T-cell (primary cell): ENCODE results near the gene TBL1XR1. TPM values are rescaled to one million over a fixed set of nuclear protein-coding genes. Genes with fewer than 3 reads are reported as not detected.

Experiments
- ATAC-seq, 4 experiments: fragments of 200-7000 bp in 3 of 4; fragments of 150-1000 bp in 1 of 4; cut with Tn5 transposase; replicated peaks in 1 of 4; 1 replicate in 3 of 4; 2 replicates in 1 of 4; pipeline ENCODE4 v1.10.0; 2021; ENCODE audit warnings: moderate library complexity in 3 of 4, mild to moderate bottlenecking in 2 of 4, moderate number of reproducible peaks in 1 of 4
- CTCF ChIA-PET, 2 donors: fragments of 300-600 bp; sonication (Branson Sonifier 250); formaldehyde crosslinking; loops; one replicate each; lab custom pipeline; 2022; ENCODE audit warnings: antibody characterized with exemption in 2 of 2; lab: Charles Lee
- POLR2A ChIA-PET, 2 donors: fragments of 300-600 bp; sonication (Branson Sonifier 250); formaldehyde crosslinking; loops; one replicate each; lab custom pipeline; 2022; ENCODE audit warnings: antibody characterized with exemption in 2 of 2; lab: Charles Lee
- DNase-seq, 35 experiments: peaks; one replicate each; pipeline versions ENCODE4 v3.0.0 to v3.0.0-alpha.2; 2013 to 2023
- H3K27ac ChIP-seq: one replicate; pipeline ENCODE4 v1.5.1; 2013; ENCODE audit warnings: low read length
- H3K27me3 ChIP-seq, 2 experiments: replicated peaks in 1 of 2; 1 replicate in 1 of 2; 2 replicates in 1 of 2; pipeline versions ENCODE4 v1.6.1 to v1.7.0; 2013; ENCODE audit warnings: low read length in 1 of 2, mixed read lengths in 1 of 2; ENCODE audit not compliant: control insufficient read depth in 2 of 2, insufficient read depth in 2 of 2; ENCODE audit errors: extremely low read depth in 1 of 2
- H3K36me3 ChIP-seq, 2 donors: 1 replicate in 1 of 2; 2 replicates in 1 of 2; pipeline versions ENCODE4 v1.6.1 to v1.7.0; 2013; ENCODE audit warnings: low read length in 1 of 2; ENCODE audit not compliant: control insufficient read depth in 2 of 2, insufficient read depth in 1 of 2; ENCODE audit errors: extremely low read depth in 1 of 2
- H3K4me1 ChIP-seq, 2 experiments: 1 replicate in 1 of 2; 2 replicates in 1 of 2; pipeline versions ENCODE4 v1.6.1 to v1.7.0; 2013; ENCODE audit warnings: low read length in 2 of 2, mixed read lengths in 1 of 2; ENCODE audit not compliant: insufficient read depth in 2 of 2, control insufficient read depth in 1 of 2; ENCODE audit errors: extremely low read depth in 1 of 2
- H3K4me3 ChIP-seq, 2 donors: 1 replicate in 1 of 2; 2 replicates in 1 of 2; pipeline versions ENCODE4 v1.5.1 to v1.7.0; 2013; ENCODE audit warnings: mild to moderate bottlenecking in 2 of 2, low read length in 1 of 2, moderate library complexity in 1 of 2; ENCODE audit not compliant: control insufficient read depth in 1 of 2; ENCODE audit errors: extremely low read depth in 1 of 2
- H3K9me3 ChIP-seq: 2 replicates; pipeline ENCODE4 v1.7.0; 2013
- H3K27ac Mint-ChIP-seq, 2 donors: one replicate each; pipeline ENCODE4 v1.8.0; 2020 to 2021; ENCODE audit warnings: mild to moderate bottlenecking in 2 of 2, mixed read lengths in 2 of 2
- H3K27me3 Mint-ChIP-seq, 2 donors: one replicate each; pipeline ENCODE4 v1.8.0; 2021 to 2022; ENCODE audit warnings: mixed read lengths in 2 of 2
- H3K36me3 Mint-ChIP-seq: one replicate; pipeline ENCODE4 v1.8.0; 2021; ENCODE audit warnings: mixed read lengths
- H3K4me1 Mint-ChIP-seq, 3 donors: one replicate each; pipeline ENCODE4 v1.8.0; 2020 to 2022; ENCODE audit warnings: mixed read lengths in 3 of 3, mild to moderate bottlenecking in 1 of 3
- H3K4me3 Mint-ChIP-seq, 3 donors: one replicate each; pipeline ENCODE4 v1.8.0; 2020 to 2022; ENCODE audit warnings: mild to moderate bottlenecking in 3 of 3, mixed read lengths in 3 of 3, moderate library complexity in 3 of 3
- H3K9me3 Mint-ChIP-seq, 3 donors: one replicate each; pipeline ENCODE4 v1.8.0; 2020 to 2022; ENCODE audit warnings: mixed read lengths in 3 of 3
- whole genome bisulfite sequencing: methylation state at CpG from one replicate; pipeline ENCODE4 v1.1.5; 2013; ENCODE audit warnings: missing lambda C conversion rate; ENCODE audit not compliant: insufficient coverage; 5-methylcytosine and 5-hydroxymethylcytosine counted together
- total RNA-seq, 35 experiments: library from RNA in 6 of 35; stranded (reverse) in 6 of 35; fragments of 120-200 nt in 1 of 35; gene quantifications; one replicate each; pipeline versions ENCODE4 v1.2.1 to v1.2.4 and lab custom pipeline; 2013 to 2026

TBL1XR1 gene
- total RNA-seq, 5 donors from 2014 or later (not counting 1 experiment from before 2014, with no cell fraction given), result 120 to 156 (median 140) TPM

GRCh38 chr3:177109688-177110330 lies 87.5 kb downstream of the TBL1XR1 start:
- peak in 7 of 35 experiments; percentile 5 to 62 (median 15) for DNase-seq
- Mint-ChIP-seq H3K36me3 (peaks cover 4% of the 10 kb centered on the region), H3K4me1 (peaks cover 78 to 82% (median 81%) of the 10 kb centered on the region in 3 donors), H3K4me3 (peak overlapping the region; percentile 22 to 51 (median 40)), H3K27me3 (no peaks in the 10 kb centered on the region), H3K9me3 (no peaks in the 10 kb centered on the region), H3K27ac (peak overlapping the region; percentile 83 to 87)
- Histone ChIP-seq H3K4me1 (peaks cover 21 to 42% of the 10 kb centered on the region in 2 experiments), H3K27me3 (no peaks in the 10 kb centered on the region), H3K36me3 (no peaks in the 10 kb centered on the region), H3K27ac (peak overlapping the region; percentile 46), H3K9me3 (no peaks in the 10 kb centered on the region), H3K4me3 (no peak overlapping the region)
- ChIA-PET POLR2A (interaction anchor here (0.5 to 0.8 kb wide), 3 partner anchors 19 to 713 kb away, joined by 3 to 11 read pairs (median 5); no protein-coding TSS in a partner anchor), CTCF (interaction anchor here (0.5 to 1.4 kb wide), 3 partner anchors 83 to 89 kb away, joined by 3 read pairs; no protein-coding TSS in a partner anchor)
- peak; percentile 66 to 96 (median 74) for ATAC-seq
- WGBS, result 40% methylated on average over 1 of the region's 5 CpGs

DNA sequence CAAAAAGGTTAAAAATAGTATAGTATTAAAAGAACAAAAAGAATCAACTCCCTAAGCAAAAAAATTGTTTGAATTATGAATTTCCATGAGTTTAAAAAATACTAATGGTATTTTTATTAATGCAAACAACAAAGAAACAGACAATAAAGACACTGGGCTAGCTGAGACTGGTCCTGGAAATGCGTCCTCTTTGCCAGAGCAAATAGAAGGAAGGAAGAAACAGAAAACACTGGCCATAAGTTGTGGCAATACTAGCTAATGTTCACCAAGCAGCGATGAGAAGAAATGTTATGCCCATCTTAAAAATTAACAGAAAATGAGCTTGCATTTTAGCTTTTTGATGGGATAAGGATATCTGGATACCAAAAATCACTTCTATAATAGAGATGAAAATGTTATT lies 88.6 kb downstream of the TBL1XR1 start:
- Mint-ChIP-seq H3K27ac (no peak overlapping the region), H3K9me3 (no peaks in the 10 kb centered on the region), H3K36me3 (peaks cover 4% of the 10 kb centered on the region), H3K4me1 (peaks cover 86 to 89% (median 89%) of the 10 kb centered on the region in 3 donors), H3K27me3 (no peaks in the 10 kb centered on the region), H3K4me3 (no peak overlapping the region)
- no peak for ATAC-seq
- H3K4me3 ChIP-seq, result no peak overlapping the region
- POLR2A ChIA-PET, result interaction anchor here in 1 of 2 donors (0.5 kb wide), 1 partner anchor 20 kb away, joined by 5 read pairs; no protein-coding TSS in a partner anchor
- CTCF ChIA-PET, result interaction anchor here in 1 of 2 donors (0.6 kb wide), 1 partner anchor 70 kb away, joined by 5 read pairs; no protein-coding TSS in a partner anchor
- H3K36me3 ChIP-seq, result no peaks in the 10 kb centered on the region
- H3K4me1 ChIP-seq, result peaks cover 16 to 42% of the 10 kb centered on the region in 2 experiments
- H3K27me3 ChIP-seq, result no peaks in the 10 kb centered on the region
- H3K9me3 ChIP-seq, result no peaks in the 10 kb centered on the region
- DNase-seq, result no peak
- H3K27ac ChIP-seq, result no peak overlapping the region
- 80% methylated on average over 1 of the region's 2 CpGs for WGBS

DNA sequence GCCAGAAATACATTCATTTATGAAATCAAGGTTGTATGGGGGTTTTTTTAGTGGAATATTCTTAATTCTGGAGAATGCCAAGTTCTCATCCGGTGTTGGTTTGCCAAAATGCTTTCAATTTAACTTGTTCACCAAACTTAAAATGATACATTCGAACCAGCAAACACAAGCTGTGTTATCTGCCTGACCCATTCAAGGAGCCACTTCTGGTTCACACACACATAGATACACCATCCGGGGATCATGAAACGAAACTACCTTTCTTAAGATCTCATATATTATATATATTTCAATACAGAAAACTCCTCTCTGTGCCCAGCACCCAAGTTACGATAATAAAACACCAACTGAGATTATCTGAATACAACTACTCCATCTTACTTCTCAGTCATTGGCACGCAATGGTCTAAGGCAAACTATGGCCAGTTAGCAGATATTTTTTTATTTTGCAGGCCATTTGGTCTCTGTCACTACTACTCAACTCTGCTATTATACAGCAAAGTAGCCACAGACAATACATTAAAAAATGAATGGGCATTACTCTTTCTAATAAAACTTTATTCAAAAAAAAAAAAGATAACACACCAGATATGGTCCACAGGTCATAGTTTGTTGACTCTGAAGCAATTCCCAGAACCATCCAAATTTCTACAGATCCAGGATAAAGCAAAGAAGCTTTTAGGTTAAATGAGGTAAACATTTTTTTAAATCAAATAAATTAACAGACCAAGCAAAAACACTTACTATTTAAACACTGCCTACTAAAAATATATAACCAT lies 89.6 kb downstream of the TBL1XR1 start:
- CTCF ChIA-PET, result no interaction called here
- no peaks in the 10 kb centered on the region for H3K9me3 Mint-ChIP-seq

GRCh38 chr3:177106594-177106993 lies 90.7 kb downstream of the TBL1XR1 start:
- H3K27me3 Mint-ChIP-seq, result no peaks in the 10 kb centered on the region
- no peak for ATAC-seq
- Histone ChIP-seq H3K36me3 (no peaks in the 10 kb centered on the region), H3K4me3 (no peak overlapping the region), H3K27me3 (no peaks in the 10 kb centered on the region), H3K4me1 (peaks cover 16 to 42% of the 10 kb centered on the region in 2 experiments), H3K27ac (no peak overlapping the region), H3K9me3 (no peaks in the 10 kb centered on the region)
- no peak for DNase-seq
- H3K36me3 Mint-ChIP-seq, result peaks cover 4% of the 10 kb centered on the region
- WGBS, result 100% methylated on average over 1 of the region's 3 CpGs
- CTCF ChIA-PET, result interaction anchor here in 1 of 2 donors (0.7 kb wide), 1 partner anchor 508 kb away, joined by 3 read pairs; no protein-coding TSS in a partner anchor
- H3K9me3 Mint-ChIP-seq, result no peaks in the 10 kb centered on the region
- POLR2A ChIA-PET, result interaction anchor here in 1 of 2 donors (0.5 kb wide), 1 partner anchor 253 kb away, joined by 4 read pairs; no protein-coding TSS in a partner anchor
- peak overlapping the region in 1 of 3 donors; percentile 3 for H3K4me3 Mint-ChIP-seq
- H3K27ac Mint-ChIP-seq, result no peak overlapping the region
- H3K4me1 Mint-ChIP-seq, result peaks cover 77 to 82% (median 79%) of the 10 kb centered on the region in 3 donors

More for the DNA sequence above, 89.6 kb downstream of the TBL1XR1 start:
- POLR2A ChIA-PET, result no interaction called here
- 78% methylated on average over 2 of the region's 6 CpGs for WGBS
- no peak overlapping the region for H3K27ac ChIP-seq
- no peak for DNase-seq
- Mint-ChIP-seq H3K4me1 (peaks cover 81 to 83% (median 82%) of the 10 kb centered on the region in 3 donors), H3K27me3 (no peaks in the 10 kb centered on the region), H3K36me3 (peaks cover 2% of the 10 kb centered on the region), H3K4me3 (no peak overlapping the region), H3K27ac (no peak overlapping the region)
- H3K9me3 ChIP-seq, result no peaks in the 10 kb centered on the region
- no peak overlapping the region for H3K4me3 ChIP-seq
- no peak for ATAC-seq
- peaks cover 16 to 42% of the 10 kb centered on the region in 2 experiments for H3K4me1 ChIP-seq
- no peaks in the 10 kb centered on the region for H3K27me3 ChIP-seq
- no peaks in the 10 kb centered on the region for H3K36me3 ChIP-seq

GRCh38 chr3:177106184-177106583 lies 91.1 kb downstream of the TBL1XR1 start:
- H3K36me3 ChIP-seq, result no peaks in the 10 kb centered on the region
- H3K36me3 Mint-ChIP-seq, result peaks cover 4% of the 10 kb centered on the region
- ATAC-seq, result no peak
- no peak overlapping the region for H3K27ac ChIP-seq
- peaks cover 13 to 42% of the 10 kb centered on the region in 2 experiments for H3K4me1 ChIP-seq
- no peaks in the 10 kb centered on the region for H3K9me3 ChIP-seq
- H3K4me3 ChIP-seq, result no peak overlapping the region
- no peaks in the 10 kb centered on the region for H3K9me3 Mint-ChIP-seq
- ChIA-PET CTCF (interaction anchor here in 1 of 2 donors (0.7 kb wide), 1 partner anchor 509 kb away, joined by 3 read pairs; no protein-coding TSS in a partner anchor), POLR2A (interaction anchor here in 1 of 2 donors (0.5 kb wide), 1 partner anchor 254 kb away, joined by 4 read pairs; no protein-coding TSS in a partner anchor)
- peak overlapping the region in 1 of 3 donors; percentile 3 for H3K4me3 Mint-ChIP-seq
- no peaks in the 10 kb centered on the region for H3K27me3 Mint-ChIP-seq
- H3K27me3 ChIP-seq, result no peaks in the 10 kb centered on the region
- peaks cover 73 to 80% (median 79%) of the 10 kb centered on the region in 3 donors for H3K4me1 Mint-ChIP-seq
- no CpG with 5 or more reads among the region's 7 CpGs for WGBS
- H3K27ac Mint-ChIP-seq, result no peak overlapping the region
- DNase-seq, result peak in 1 of 35 experiments; percentile 15

GRCh38 chr3:177105623-177106022 lies 91.7 kb downstream of the TBL1XR1 start:
- WGBS, result no CpG with 5 or more reads among the region's 4 CpGs
- DNase-seq (no peak), ATAC-seq (no peak)
- Mint-ChIP-seq H3K4me3 (peak overlapping the region in 1 of 3 donors; percentile 3), H3K27ac (no peak overlapping the region), H3K4me1 (peaks cover 73 to 78% (median 77%) of the 10 kb centered on the region in 3 donors), H3K27me3 (no peaks in the 10 kb centered on the region), H3K9me3 (no peaks in the 10 kb centered on the region), H3K36me3 (peaks cover 4% of the 10 kb centered on the region)
- Histone ChIP-seq H3K4me3 (no peak overlapping the region), H3K27ac (no peak overlapping the region), H3K9me3 (no peaks in the 10 kb centered on the region), H3K4me1 (peaks cover 9 to 39% of the 10 kb centered on the region in 2 experiments), H3K36me3 (no peaks in the 10 kb centered on the region), H3K27me3 (no peaks in the 10 kb centered on the region)
- CTCF ChIA-PET, result interaction anchor here in 1 of 2 donors (0.6 kb wide), 1 partner anchor 41 kb away, joined by 3 read pairs; no protein-coding TSS in a partner anchor
- POLR2A ChIA-PET, result interaction anchor here in 1 of 2 donors (0.5 kb wide), 1 partner anchor 82 kb away, joined by 7 read pairs; no protein-coding TSS in a partner anchor
